K562 (cell line): Measurements from ENCODE around the gene GFAP. TPM values are rescaled to one million over a fixed set of nuclear protein-coding genes. Genes with fewer than 3 reads are reported as not detected.
A peak's percentile ranks its signal among the peaks of the same experiment; 100 is the strongest.

Experiments
- SMAD3 ChIP-seq: fragments of 450-650 bp; formaldehyde crosslinking; conservative IDR thresholded peaks from 2 replicates; pipeline ENCODE4 v1.4.0; 2020; ENCODE audit warnings: mild to moderate bottlenecking
- polyA plus RNA-seq, 8 experiments: library from polyadenylated mRNA; depleted of rRNA in 4 of 8; stranded (reverse) in 5 of 8; unstranded in 3 of 8; fragments of >200 nt; fragmentation: Nextera tagmentation in 2 of 8; fragmentation: Illumina TruSeq in 1 of 8; extraction: Ambion mirVana in 2 of 8; extraction: Trizol in 1 of 8; gene quantifications; 2 replicates each; pipeline versions ENCODE4 v1.2.1 to v1.2.3, GENCODE V29; 2011 to 2014; ENCODE audit warnings: inconsistent platforms in 1 of 8, missing spikeins in 1 of 8
- total RNA-seq, 7 experiments: library from RNA; depleted of rRNA in 6 of 7; stranded (reverse); fragments of >200 nt in 6 of 7; fragmentation: Illumina TruSeq in 2 of 7; extraction: Trizol in 2 of 7; gene quantifications; 2 replicates each; pipeline versions ENCODE4 v1.2.1 to v1.2.3, GENCODE V29; 2011 to 2021; ENCODE audit warnings: low replicate concordance in 1 of 7
- TF ChIP-seq, protein P1 (sequence below): fragments of 450-650 bp; IDR thresholded peaks from 2 replicates; pipeline ENCODE4 v1.6.1; 2016; ENCODE audit warnings: mild to moderate bottlenecking, moderate library complexity
- TF ChIP-seq, protein P2 (sequence below), 2 experiments: fragments of 450-650 bp in 1 of 2; sonication (generic) in 1 of 2; formaldehyde crosslinking in 1 of 2; IDR thresholded peaks; 2 replicates each; pipeline versions ENCODE4 v1.7.1 to v1.9.0; 2016 to 2022; ENCODE audit warnings: inconsistent platforms in 1 of 2, mild to moderate bottlenecking in 1 of 2, missing genetic modification reagents in 1 of 2

The GFAP gene
- total and polyA plus RNA-seq, 9 of the 15 experiments (the other 6 are each of a cell fraction or from before 2014, with no cell fraction given), result 0.07 to 1.4 (median 0.60) TPM; not detected in 1

DNA sequence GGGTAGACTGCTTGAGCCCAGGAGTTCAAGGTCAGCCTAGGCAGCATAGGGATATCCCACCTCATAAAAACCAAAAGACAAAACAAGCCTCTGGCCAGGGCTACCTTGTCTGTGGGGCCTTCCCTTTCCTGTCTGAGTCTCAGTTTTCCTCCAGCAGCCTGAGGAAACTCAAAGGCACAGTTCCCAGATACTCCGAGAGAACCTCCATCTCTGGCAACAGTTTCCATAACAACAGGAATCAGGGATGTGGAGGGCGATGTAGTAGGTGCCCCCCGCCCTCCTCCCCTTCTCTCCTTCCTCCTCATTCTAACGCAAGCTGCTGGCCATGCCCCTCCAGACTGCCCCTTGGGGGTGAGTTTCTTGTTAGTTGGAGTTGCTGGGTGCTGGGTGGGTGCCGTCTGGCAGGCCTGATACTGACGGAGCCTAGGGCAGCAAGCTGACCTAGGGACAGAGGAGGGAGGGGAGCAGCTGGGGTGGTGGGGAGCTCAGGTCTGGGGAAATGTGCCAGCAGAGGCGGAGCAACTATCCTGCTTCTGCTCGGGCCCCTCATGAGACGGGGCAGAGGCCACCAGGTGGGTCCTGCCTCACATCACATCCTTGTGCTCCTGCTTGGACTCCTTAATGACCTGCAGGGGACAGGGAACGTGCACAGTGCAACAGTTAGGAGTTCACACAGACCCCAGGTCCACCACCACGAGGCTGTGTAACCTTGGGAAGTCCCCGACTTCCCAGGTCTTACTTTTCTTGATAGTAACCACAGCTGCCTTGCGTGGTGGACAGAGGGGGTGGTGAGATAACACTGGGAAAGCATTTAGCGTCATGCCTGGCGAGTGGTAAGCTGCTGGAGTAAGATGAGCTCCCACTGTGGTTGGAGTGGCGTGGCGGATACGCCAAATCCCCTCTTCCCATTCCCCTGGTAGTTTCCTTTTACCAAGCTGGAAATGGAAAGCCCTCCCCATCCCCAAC is 8.3 kb downstream of the GFAP start (continued):
- TF ChIP-seq, protein P1, sequence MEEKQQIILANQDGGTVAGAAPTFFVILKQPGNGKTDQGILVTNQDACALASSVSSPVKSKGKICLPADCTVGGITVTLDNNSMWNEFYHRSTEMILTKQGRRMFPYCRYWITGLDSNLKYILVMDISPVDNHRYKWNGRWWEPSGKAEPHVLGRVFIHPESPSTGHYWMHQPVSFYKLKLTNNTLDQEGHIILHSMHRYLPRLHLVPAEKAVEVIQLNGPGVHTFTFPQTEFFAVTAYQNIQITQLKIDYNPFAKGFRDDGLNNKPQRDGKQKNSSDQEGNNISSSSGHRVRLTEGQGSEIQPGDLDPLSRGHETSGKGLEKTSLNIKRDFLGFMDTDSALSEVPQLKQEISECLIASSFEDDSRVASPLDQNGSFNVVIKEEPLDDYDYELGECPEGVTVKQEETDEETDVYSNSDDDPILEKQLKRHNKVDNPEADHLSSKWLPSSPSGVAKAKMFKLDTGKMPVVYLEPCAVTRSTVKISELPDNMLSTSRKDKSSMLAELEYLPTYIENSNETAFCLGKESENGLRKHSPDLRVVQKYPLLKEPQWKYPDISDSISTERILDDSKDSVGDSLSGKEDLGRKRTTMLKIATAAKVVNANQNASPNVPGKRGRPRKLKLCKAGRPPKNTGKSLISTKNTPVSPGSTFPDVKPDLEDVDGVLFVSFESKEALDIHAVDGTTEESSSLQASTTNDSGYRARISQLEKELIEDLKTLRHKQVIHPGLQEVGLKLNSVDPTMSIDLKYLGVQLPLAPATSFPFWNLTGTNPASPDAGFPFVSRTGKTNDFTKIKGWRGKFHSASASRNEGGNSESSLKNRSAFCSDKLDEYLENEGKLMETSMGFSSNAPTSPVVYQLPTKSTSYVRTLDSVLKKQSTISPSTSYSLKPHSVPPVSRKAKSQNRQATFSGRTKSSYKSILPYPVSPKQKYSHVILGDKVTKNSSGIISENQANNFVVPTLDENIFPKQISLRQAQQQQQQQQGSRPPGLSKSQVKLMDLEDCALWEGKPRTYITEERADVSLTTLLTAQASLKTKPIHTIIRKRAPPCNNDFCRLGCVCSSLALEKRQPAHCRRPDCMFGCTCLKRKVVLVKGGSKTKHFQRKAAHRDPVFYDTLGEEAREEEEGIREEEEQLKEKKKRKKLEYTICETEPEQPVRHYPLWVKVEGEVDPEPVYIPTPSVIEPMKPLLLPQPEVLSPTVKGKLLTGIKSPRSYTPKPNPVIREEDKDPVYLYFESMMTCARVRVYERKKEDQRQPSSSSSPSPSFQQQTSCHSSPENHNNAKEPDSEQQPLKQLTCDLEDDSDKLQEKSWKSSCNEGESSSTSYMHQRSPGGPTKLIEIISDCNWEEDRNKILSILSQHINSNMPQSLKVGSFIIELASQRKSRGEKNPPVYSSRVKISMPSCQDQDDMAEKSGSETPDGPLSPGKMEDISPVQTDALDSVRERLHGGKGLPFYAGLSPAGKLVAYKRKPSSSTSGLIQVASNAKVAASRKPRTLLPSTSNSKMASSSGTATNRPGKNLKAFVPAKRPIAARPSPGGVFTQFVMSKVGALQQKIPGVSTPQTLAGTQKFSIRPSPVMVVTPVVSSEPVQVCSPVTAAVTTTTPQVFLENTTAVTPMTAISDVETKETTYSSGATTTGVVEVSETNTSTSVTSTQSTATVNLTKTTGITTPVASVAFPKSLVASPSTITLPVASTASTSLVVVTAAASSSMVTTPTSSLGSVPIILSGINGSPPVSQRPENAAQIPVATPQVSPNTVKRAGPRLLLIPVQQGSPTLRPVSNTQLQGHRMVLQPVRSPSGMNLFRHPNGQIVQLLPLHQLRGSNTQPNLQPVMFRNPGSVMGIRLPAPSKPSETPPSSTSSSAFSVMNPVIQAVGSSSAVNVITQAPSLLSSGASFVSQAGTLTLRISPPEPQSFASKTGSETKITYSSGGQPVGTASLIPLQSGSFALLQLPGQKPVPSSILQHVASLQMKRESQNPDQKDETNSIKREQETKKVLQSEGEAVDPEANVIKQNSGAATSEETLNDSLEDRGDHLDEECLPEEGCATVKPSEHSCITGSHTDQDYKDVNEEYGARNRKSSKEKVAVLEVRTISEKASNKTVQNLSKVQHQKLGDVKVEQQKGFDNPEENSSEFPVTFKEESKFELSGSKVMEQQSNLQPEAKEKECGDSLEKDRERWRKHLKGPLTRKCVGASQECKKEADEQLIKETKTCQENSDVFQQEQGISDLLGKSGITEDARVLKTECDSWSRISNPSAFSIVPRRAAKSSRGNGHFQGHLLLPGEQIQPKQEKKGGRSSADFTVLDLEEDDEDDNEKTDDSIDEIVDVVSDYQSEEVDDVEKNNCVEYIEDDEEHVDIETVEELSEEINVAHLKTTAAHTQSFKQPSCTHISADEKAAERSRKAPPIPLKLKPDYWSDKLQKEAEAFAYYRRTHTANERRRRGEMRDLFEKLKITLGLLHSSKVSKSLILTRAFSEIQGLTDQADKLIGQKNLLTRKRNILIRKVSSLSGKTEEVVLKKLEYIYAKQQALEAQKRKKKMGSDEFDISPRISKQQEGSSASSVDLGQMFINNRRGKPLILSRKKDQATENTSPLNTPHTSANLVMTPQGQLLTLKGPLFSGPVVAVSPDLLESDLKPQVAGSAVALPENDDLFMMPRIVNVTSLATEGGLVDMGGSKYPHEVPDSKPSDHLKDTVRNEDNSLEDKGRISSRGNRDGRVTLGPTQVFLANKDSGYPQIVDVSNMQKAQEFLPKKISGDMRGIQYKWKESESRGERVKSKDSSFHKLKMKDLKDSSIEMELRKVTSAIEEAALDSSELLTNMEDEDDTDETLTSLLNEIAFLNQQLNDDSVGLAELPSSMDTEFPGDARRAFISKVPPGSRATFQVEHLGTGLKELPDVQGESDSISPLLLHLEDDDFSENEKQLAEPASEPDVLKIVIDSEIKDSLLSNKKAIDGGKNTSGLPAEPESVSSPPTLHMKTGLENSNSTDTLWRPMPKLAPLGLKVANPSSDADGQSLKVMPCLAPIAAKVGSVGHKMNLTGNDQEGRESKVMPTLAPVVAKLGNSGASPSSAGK, result peak; percentile 57
- TF ChIP-seq SMAD3 (CRISPR knock-in tag), result no peak
- TF ChIP-seq, protein P2, sequence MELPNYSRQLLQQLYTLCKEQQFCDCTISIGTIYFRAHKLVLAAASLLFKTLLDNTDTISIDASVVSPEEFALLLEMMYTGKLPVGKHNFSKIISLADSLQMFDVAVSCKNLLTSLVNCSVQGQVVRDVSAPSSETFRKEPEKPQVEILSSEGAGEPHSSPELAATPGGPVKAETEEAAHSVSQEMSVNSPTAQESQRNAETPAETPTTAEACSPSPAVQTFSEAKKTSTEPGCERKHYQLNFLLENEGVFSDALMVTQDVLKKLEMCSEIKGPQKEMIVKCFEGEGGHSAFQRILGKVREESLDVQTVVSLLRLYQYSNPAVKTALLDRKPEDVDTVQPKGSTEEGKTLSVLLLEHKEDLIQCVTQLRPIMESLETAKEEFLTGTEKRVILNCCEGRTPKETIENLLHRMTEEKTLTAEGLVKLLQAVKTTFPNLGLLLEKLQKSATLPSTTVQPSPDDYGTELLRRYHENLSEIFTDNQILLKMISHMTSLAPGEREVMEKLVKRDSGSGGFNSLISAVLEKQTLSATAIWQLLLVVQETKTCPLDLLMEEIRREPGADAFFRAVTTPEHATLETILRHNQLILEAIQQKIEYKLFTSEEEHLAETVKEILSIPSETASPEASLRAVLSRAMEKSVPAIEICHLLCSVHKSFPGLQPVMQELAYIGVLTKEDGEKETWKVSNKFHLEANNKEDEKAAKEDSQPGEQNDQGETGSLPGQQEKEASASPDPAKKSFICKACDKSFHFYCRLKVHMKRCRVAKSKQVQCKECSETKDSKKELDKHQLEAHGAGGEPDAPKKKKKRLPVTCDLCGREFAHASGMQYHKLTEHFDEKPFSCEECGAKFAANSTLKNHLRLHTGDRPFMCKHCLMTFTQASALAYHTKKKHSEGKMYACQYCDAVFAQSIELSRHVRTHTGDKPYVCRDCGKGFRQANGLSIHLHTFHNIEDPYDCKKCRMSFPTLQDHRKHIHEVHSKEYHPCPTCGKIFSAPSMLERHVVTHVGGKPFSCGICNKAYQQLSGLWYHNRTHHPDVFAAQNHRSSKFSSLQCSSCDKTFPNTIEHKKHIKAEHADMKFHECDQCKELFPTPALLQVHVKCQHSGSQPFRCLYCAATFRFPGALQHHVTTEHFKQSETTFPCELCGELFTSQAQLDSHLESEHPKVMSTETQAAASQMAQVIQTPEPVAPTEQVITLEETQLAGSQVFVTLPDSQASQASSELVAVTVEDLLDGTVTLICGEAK (IDR thresholded peaks at IDR 0.05), result no peak
- TF ChIP-seq, protein P2 (CRISPR knock-in tag; IDR thresholded peaks at IDR 0.05), result no peak
